Measurements from ENCODE around the gene JMJD8.

Gene JMJD8

DNA sequence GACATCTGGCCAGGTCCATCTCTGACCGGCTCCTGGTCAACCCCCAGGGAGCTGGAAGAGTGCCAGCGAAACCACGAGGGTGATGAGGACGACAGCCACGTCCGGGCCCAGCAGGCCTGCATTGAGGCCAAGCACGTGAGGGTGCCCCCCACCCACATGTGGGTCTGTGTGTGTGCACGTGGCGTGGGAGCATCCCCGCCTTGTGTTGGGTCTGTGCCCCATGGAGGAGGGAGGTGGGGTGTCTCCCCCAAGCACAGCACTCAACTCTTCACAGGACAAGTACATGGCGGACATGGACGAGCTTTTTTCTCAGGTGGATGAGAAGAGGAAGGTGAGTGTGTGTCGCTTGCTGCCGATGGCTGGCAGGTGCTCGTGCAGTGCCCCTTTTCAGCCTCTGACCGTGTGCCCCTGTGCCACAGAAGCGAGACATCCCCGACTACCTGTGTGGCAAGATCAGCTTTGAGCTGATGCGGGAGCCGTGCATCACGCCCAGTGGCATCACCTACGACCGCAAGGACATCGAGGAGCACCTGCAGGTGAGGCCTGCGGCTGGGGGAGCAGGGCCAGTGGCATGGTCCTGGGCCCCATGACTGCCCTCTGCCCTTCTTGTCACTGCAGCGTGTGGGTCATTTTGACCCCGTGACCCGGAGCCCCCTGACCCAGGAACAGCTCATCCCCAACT lies 2.2 kb downstream of the JMJD8 start (continued):
- TF ChIP-seq, protein P1, sequence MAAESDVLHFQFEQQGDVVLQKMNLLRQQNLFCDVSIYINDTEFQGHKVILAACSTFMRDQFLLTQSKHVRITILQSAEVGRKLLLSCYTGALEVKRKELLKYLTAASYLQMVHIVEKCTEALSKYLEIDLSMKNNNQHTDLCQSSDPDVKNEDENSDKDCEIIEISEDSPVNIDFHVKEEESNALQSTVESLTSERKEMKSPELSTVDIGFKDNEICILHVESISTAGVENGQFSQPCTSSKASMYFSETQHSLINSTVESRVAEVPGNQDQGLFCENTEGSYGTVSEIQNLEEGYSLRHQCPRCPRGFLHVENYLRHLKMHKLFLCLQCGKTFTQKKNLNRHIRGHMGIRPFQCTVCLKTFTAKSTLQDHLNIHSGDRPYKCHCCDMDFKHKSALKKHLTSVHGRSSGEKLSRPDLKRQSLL (tag by site-specific recombination; IDR thresholded peaks at IDR 0.05): no peak
- no peak for TF ChIP-seq ZNF133 (tag by site-specific recombination; IDR thresholded peaks at IDR 0.05)
- no peak for TF ChIP-seq ZNF37A (tag by site-specific recombination; IDR thresholded peaks at IDR 0.05)
- TF ChIP-seq, protein P2, sequence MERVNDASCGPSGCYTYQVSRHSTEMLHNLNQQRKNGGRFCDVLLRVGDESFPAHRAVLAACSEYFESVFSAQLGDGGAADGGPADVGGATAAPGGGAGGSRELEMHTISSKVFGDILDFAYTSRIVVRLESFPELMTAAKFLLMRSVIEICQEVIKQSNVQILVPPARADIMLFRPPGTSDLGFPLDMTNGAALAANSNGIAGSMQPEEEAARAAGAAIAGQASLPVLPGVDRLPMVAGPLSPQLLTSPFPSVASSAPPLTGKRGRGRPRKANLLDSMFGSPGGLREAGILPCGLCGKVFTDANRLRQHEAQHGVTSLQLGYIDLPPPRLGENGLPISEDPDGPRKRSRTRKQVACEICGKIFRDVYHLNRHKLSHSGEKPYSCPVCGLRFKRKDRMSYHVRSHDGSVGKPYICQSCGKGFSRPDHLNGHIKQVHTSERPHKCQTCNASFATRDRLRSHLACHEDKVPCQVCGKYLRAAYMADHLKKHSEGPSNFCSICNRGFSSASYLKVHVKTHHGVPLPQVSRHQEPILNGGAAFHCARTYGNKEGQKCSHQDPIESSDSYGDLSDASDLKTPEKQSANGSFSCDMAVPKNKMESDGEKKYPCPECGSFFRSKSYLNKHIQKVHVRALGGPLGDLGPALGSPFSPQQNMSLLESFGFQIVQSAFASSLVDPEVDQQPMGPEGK (tag by site-specific recombination; IDR thresholded peaks at IDR 0.05): peak; percentile 97
- peak; percentile 87; the same call in 1 of the 2 replicates for TF ChIP-seq ZEB2 (tag by site-specific recombination; IDR thresholded peaks at IDR 0.05)
- TF ChIP-seq, protein P3, sequence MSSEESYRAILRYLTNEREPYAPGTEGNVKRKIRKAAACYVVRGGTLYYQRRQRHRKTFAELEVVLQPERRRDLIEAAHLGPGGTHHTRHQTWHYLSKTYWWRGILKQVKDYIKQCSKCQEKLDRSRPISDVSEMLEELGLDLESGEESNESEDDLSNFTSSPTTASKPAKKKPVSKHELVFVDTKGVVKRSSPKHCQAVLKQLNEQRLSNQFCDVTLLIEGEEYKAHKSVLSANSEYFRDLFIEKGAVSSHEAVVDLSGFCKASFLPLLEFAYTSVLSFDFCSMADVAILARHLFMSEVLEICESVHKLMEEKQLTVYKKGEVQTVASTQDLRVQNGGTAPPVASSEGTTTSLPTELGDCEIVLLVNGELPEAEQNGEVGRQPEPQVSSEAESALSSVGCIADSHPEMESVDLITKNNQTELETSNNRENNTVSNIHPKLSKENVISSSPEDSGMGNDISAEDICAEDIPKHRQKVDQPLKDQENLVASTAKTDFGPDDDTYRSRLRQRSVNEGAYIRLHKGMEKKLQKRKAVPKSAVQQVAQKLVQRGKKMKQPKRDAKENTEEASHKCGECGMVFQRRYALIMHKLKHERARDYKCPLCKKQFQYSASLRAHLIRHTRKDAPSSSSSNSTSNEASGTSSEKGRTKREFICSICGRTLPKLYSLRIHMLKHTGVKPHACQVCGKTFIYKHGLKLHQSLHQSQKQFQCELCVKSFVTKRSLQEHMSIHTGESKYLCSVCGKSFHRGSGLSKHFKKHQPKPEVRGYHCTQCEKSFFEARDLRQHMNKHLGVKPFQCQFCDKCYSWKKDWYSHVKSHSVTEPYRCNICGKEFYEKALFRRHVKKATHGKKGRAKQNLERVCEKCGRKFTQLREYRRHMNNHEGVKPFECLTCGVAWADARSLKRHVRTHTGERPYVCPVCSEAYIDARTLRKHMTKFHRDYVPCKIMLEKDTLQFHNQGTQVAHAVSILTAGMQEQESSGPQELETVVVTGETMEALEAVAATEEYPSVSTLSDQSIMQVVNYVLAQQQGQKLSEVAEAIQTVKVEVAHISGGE (tag by site-specific recombination; conservative IDR thresholded peaks at IDR 0.05; ENCODE audit: low read depth): no peak
- peak; percentile 85 for TF ChIP-seq BCL11A (tag by site-specific recombination; IDR thresholded peaks at IDR 0.05; ENCODE audit: low read depth)
- TF ChIP-seq TCF7L2 (IDR thresholded peaks at IDR 0.05; ENCODE audit: borderline replicate concordance, low read depth, low read length): no peak
- TF ChIP-seq ZSCAN23 (tag by site-specific recombination; IDR thresholded peaks at IDR 0.05): no peak; the same call in 1 of the 2 replicates
- TF ChIP-seq, protein P4, sequence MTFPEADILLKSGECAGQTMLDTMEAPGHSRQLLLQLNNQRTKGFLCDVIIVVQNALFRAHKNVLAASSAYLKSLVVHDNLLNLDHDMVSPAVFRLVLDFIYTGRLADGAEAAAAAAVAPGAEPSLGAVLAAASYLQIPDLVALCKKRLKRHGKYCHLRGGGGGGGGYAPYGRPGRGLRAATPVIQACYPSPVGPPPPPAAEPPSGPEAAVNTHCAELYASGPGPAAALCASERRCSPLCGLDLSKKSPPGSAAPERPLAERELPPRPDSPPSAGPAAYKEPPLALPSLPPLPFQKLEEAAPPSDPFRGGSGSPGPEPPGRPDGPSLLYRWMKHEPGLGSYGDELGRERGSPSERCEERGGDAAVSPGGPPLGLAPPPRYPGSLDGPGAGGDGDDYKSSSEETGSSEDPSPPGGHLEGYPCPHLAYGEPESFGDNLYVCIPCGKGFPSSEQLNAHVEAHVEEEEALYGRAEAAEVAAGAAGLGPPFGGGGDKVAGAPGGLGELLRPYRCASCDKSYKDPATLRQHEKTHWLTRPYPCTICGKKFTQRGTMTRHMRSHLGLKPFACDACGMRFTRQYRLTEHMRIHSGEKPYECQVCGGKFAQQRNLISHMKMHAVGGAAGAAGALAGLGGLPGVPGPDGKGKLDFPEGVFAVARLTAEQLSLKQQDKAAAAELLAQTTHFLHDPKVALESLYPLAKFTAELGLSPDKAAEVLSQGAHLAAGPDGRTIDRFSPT (tag by site-specific recombination; IDR thresholded peaks at IDR 0.05): peak; percentile 93
- TF ChIP-seq SP3 (tag by site-specific recombination; IDR thresholded peaks at IDR 0.05): peak; percentile 13; the same call in 1 of the 2 replicates
- peak; percentile 87 for TF ChIP-seq GLIS1 (tag by site-specific recombination; IDR thresholded peaks at IDR 0.05)
- TF ChIP-seq SETDB1 (IDR thresholded peaks at IDR 0.05; ENCODE audit: insufficient read length, low read length): no peak
- TF ChIP-seq ZNF514 (tag by site-specific recombination; IDR thresholded peaks at IDR 0.05): no peak
- no peak for TF ChIP-seq ZNF433 (tag by site-specific recombination; IDR thresholded peaks at IDR 0.05; ENCODE audit: low read depth)
- no peak for TF ChIP-seq ZNF404 (tag by site-specific recombination; IDR thresholded peaks at IDR 0.05)
- TF ChIP-seq EGR2 (tag by site-specific recombination; IDR thresholded peaks at IDR 0.05; ENCODE audit: low read depth): peak; percentile 90
- no peak for TF ChIP-seq ZNF626 (tag by site-specific recombination; IDR thresholded peaks at IDR 0.05)
- TF ChIP-seq ZNF184 (tag by site-specific recombination; IDR thresholded peaks at IDR 0.05): peak; percentile 7; the same call in 1 of the 2 replicates
- TF ChIP-seq, protein P5, sequence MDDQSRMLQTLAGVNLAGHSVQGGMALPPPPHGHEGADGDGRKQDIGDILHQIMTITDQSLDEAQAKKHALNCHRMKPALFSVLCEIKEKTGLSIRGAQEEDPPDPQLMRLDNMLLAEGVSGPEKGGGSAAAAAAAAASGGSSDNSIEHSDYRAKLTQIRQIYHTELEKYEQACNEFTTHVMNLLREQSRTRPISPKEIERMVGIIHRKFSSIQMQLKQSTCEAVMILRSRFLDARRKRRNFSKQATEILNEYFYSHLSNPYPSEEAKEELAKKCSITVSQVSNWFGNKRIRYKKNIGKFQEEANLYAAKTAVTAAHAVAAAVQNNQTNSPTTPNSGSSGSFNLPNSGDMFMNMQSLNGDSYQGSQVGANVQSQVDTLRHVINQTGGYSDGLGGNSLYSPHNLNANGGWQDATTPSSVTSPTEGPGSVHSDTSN (CRISPR knock-in tag; IDR thresholded peaks at IDR 0.05): no peak
- TF ChIP-seq ZNF324 (tag by site-specific recombination; IDR thresholded peaks at IDR 0.05): no peak; the same call in none of the 2 replicates
- no peak; the same call in 1 of the 2 replicates for TF ChIP-seq OVOL3 (tag by site-specific recombination; IDR thresholded peaks at IDR 0.05)
- TF ChIP-seq, protein P6, sequence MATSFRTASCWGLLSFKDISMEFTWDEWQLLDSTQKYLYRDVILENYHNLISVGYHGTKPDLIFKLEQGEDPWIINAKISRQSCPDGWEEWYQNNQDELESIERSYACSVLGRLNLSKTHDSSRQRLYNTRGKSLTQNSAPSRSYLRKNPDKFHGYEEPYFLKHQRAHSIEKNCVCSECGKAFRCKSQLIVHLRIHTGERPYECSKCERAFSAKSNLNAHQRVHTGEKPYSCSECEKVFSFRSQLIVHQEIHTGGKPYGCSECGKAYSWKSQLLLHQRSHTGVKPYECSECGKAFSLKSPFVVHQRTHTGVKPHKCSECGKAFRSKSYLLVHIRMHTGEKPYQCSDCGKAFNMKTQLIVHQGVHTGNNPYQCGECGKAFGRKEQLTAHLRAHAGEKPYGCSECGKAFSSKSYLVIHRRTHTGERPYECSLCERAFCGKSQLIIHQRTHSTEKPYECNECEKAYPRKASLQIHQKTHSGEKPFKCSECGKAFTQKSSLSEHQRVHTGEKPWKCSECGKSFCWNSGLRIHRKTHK (tag by site-specific recombination; IDR thresholded peaks at IDR 0.05): no peak
- TF ChIP-seq ZNF670 (tag by site-specific recombination; IDR thresholded peaks at IDR 0.05; ENCODE audit: low read depth): no peak
- TF ChIP-seq ZBTB17 (tag by site-specific recombination; IDR thresholded peaks at IDR 0.05): peak; percentile 51; the same call in 1 of the 2 replicates
- TF ChIP-seq, protein P7, sequence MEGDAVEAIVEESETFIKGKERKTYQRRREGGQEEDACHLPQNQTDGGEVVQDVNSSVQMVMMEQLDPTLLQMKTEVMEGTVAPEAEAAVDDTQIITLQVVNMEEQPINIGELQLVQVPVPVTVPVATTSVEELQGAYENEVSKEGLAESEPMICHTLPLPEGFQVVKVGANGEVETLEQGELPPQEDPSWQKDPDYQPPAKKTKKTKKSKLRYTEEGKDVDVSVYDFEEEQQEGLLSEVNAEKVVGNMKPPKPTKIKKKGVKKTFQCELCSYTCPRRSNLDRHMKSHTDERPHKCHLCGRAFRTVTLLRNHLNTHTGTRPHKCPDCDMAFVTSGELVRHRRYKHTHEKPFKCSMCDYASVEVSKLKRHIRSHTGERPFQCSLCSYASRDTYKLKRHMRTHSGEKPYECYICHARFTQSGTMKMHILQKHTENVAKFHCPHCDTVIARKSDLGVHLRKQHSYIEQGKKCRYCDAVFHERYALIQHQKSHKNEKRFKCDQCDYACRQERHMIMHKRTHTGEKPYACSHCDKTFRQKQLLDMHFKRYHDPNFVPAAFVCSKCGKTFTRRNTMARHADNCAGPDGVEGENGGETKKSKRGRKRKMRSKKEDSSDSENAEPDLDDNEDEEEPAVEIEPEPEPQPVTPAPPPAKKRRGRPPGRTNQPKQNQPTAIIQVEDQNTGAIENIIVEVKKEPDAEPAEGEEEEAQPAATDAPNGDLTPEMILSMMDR (tag by site-specific recombination; IDR thresholded peaks at IDR 0.05): no peak

Measured in HEK293 (cell line).